Renal pelvis (tissue), 4 donors: ENCODE results near the gene GSE1. TPM values are rescaled to one million over a fixed set of nuclear protein-coding genes. Genes with fewer than 3 reads are reported as not detected.

ENCODE experiments used
- DNase-seq: peaks from one replicate; pipeline ENCODE4 v3.0.0-alpha.2; 2013
- polyA plus RNA-seq, 3 donors: library from polyadenylated mRNA; unstranded; fragments of 120-200 nt; gene quantifications; one replicate each; pipeline ENCODE4 v1.2.1, GENCODE V29; 2013; ENCODE audit not compliant: insufficient read length in 3 of 3

GSE1 gene
- polyA plus RNA-seq, 3 donors, result 66.7 to 81.1 (median 76.1) TPM

DNA sequence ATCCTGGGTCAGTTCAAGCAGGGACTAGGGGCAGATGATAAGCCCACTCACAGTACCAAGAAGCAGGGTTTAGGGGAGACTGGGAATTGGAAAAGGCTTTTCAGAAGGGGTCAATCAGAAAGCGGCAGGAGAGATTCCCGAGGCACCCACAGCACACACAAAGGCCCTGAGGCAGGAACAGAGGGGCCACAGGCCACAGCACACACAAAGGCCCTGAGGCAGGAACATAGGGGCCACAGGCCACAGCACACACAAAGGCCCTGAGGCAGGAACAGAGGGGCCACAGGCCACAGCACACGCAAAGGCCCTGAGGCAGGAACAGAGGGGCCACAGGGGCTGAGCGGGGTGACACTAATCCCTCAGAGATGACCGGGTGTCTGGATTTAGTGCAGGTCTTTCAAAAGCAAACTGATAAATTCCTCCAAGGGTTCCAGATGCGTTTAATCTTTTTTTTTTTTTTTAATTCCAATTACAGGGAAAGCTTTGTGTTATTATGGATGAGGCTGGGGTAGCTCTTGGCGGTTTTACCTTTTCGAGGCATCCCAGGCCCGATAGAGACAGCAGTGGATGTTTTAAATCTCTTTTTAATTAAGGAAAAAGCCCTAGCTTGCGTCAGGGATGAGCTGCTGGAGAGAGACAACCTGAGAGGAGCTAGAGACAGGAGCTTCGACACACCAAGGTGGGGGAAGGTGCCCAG, 106.6 kb downstream of the GSE1 start:
- DNase-seq, result no peak

DNA sequence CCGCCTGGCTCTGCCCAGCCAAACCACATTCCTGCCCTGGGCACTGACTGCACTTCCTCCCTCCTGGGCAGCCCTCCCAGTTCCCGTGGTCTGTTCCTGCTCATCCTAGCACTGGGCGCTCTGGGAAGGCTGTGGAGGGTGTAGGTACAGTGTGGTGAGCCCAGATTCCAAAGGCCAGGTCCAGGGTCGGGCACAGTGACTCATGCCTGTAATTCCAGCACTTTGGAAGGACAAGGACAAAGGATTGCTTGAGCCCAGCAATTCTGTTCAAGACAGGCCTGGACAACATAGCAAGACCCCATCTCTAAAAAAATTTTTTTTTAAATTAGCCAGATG, 107.1 kb downstream of the GSE1 start:
- no peak for DNase-seq

DNA sequence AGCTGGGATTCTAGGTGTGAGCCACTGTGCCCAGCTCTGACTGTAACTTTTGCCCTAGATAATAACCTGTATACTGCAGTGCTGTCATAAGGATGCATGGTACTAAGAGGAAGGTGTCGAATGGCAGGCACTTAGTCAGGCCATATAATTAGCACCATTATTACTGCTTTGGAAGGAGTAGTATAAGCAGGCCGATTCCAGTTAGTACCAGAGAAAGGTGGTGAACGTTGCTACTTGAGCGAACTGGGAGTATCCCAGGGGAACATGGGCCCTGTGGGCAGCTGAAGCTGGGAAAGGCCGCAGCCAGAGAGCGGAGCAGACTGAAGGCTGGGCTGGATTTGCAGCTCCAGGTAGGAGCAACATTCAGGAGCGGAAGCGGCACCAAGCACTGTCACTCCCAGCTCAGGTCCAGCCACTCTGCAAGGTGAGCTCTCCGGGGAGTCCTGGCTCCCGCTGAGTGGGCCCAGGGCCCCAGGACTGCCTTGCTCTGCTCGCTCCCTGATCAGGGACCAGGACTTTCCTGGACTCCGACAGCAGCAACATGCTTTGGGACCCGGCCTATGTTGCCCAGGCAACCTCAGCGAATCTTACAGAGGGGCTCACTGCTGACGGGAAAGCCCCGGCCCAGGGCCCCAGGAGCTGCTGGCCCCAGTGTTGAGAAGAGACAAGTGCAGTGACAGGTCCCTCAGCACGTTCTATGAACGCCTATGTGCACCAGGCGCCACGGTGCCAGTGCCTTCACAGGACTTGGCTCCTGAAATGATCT, 109.2 kb downstream of the GSE1 start:
- DNase-seq, result no peak

DNA sequence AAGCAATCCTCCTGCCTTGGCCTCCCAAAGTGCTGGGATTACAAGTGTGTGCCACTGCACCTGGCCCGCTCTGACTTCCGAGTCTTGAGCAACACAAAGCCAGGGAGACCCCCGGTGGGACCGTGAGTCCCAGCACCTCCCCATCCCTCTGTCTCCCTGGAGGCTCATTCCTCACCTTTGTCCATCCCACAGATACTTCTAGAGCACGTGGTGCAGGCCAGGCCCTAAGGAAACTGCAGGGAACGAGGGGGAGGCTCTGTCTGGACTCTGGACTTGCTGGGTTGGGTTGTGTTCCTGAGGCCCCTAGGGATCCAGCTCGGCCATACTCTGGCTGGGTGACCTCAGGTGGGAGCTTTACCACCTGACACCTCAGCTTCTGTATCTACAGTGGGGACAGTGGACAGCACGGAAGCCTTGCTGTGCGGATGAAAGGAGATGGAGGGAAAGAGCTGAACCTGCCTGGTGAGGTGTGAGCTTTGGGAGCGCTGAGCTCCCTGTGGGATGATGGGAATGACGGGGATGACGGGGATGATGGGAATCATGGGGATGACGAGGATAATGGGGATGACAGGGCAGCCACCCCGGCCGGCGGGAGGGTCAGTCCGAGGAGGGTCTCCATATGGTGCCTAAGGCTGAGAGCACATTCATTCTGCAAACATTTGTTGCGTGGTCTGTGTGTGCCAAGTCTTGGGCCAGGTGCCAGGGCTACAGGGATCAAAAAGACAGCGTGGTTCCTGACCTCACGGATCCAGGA, 111.2 kb downstream of the GSE1 start:
- DNase-seq, result no peak

DNA sequence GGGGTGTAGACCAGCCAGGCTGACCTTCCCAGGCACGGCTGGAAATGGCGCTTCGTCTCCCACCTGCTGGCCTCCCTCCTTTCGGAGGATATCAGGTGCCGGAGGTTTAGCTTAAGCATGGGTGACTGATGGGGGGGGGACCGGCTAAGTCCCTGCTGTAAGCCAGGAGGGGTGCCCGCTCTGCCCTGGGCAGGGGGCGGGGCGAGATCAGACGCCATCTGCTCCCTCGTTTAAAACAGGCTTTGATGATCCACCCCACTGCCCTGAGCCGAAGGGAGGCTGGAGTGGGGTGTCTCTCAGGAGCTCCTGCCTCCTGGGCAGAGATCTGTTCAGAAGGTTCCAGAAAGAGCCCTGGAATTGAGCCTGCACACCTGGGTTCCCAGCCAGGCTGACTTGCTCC, 111.8 kb downstream of the GSE1 start:
- no peak for DNase-seq

Other genes with a start within 250 kb of the GSE1 start
- gene GINS2, start 75.6 kb downstream of the GSE1 start, polyA plus RNA-seq, result 10 to 100 TPM; 17.2 to 20.9 (median 20.2) TPM
- 1 to 10 TPM; 4.1 to 4.9 (median 4.9) TPM for gene C16orf74, start 137.8 kb downstream of the GSE1 start, polyA plus RNA-seq
- 10 to 100 TPM; 34.0 to 34.9 (median 34.0) TPM for gene EMC8, start 186.2 kb downstream of the GSE1 start, polyA plus RNA-seq
- 100 to 1,000 TPM; 342 to 452 (median 397) TPM for gene COX4I1, start 186.4 kb downstream of the GSE1 start, polyA plus RNA-seq